NT2/D1 (cell line): ENCODE results near the gene TAGAP.
A peak's percentile ranks its signal among the peaks of the same experiment; 100 is the strongest.
"Not testable (repeated sequence)": the region's sequence is repeated elsewhere in the genome, so short reads cannot be mapped to it uniquely, and the experiment has no call there.

Experiments used
- DNase-seq: peaks from one replicate; pipeline ENCODE4 v3.0.0-alpha.2; 2011; ENCODE audit warnings: low read depth, low spot score
- H3K27me3 ChIP-seq: 2 replicates; pipeline ENCODE4 v1.6.0; 2011; ENCODE audit warnings: mild to moderate bottlenecking; ENCODE audit not compliant: insufficient read length, insufficient read depth
- H3K36me3 ChIP-seq: 2 replicates; pipeline ENCODE4 v1.6.1; 2011; ENCODE audit warnings: mild to moderate bottlenecking, low read length, mixed read lengths; ENCODE audit not compliant: insufficient read depth, insufficient read length
- H3K4me1 ChIP-seq: 2 replicates; pipeline ENCODE4 v1.5.1; 2011; ENCODE audit not compliant: insufficient read depth, insufficient read length
- H3K4me3 ChIP-seq: 2 replicates; pipeline ENCODE4 v1.5.1; 2011; ENCODE audit warnings: low read depth; ENCODE audit not compliant: insufficient read length
- H3K9ac ChIP-seq: 2 replicates; pipeline ENCODE4 v1.6.0; 2011; ENCODE audit warnings: low read depth; ENCODE audit not compliant: insufficient read length
- H3K9me3 ChIP-seq: 2 replicates; pipeline ENCODE4 v1.5.1; 2011; ENCODE audit warnings: mild to moderate bottlenecking, low read length; ENCODE audit not compliant: insufficient read depth
- SUZ12 ChIP-seq: IDR thresholded peaks from 2 replicates; pipeline ENCODE4 v1.6.1; 2011; ENCODE audit not compliant: insufficient read length, insufficient read depth; ENCODE audit errors: extremely low read depth
- YY1 ChIP-seq: IDR thresholded peaks from 2 replicates; pipeline ENCODE4 v1.6.1; 2011; ENCODE audit not compliant: insufficient read length, insufficient read depth
- ZNF274 ChIP-seq: IDR thresholded peaks from 2 replicates; pipeline ENCODE4 v1.6.1; 2011; ENCODE audit warnings: mild to moderate bottlenecking, low read depth, low read length

Gene TAGAP

GRCh38 chr6:159042003-159042825 lies 2.6 kb downstream of the TAGAP start:
- no peaks in the 10 kb centered on the region for H3K4me1 ChIP-seq
- H3K4me3 ChIP-seq = no peak overlapping the region
- TF ChIP-seq SUZ12 (no peak), ZNF274 (no peak), YY1 (no peak)
- H3K9ac ChIP-seq = no peak overlapping the region
- H3K36me3 ChIP-seq = no peaks in the 10 kb centered on the region
- no peaks in the 10 kb centered on the region for H3K27me3 ChIP-seq
- peak; percentile 54 for DNase-seq
- no peaks in the 10 kb centered on the region for H3K9me3 ChIP-seq

- Histone ChIP-seq H3K4me1 (no peaks in the 10 kb centered on the region), H3K9ac (no peak overlapping the region), H3K36me3 (no peaks in the 10 kb centered on the region), H3K27me3 (no peaks in the 10 kb centered on the region), H3K4me3 (no peak overlapping the region), H3K9me3 (no peaks in the 10 kb centered on the region)
- TF ChIP-seq SUZ12 (no peak), YY1 (no peak), ZNF274 (no peak)
- no peak for DNase-seq
Observed at GRCh38 chr6:159041181-159041580, 3.6 kb downstream of the TAGAP start.

GRCh38 chr6:159039885-159040258 lies 4.9 kb downstream of the TAGAP start:
- Histone ChIP-seq H3K9me3 (no peaks in the 10 kb centered on the region), H3K4me1 (no peaks in the 10 kb centered on the region), H3K4me3 (no peak overlapping the region), H3K27me3 (no peaks in the 10 kb centered on the region), H3K36me3 (no peaks in the 10 kb centered on the region), H3K9ac (no peak overlapping the region)
- DNase-seq = no peak
- TF ChIP-seq YY1 = no peak
- TF ChIP-seq ZNF274 = no peak
- no peak for TF ChIP-seq SUZ12

GRCh38 chr6:159038914-159039884 lies 5.6 kb downstream of the TAGAP start:
- Histone ChIP-seq H3K9me3 (no peaks in the 10 kb centered on the region), H3K36me3 (no peaks in the 10 kb centered on the region), H3K4me3 (no peak overlapping the region), H3K9ac (no peak overlapping the region), H3K27me3 (no peaks in the 10 kb centered on the region), H3K4me1 (no peaks in the 10 kb centered on the region)
- no peak for DNase-seq
- TF ChIP-seq YY1 (no peak), ZNF274 (no peak), SUZ12 (no peak)

GRCh38 chr6:159038318-159038717 lies 6.5 kb downstream of the TAGAP start:
- not testable (repeated sequence) for H3K9ac ChIP-seq

GRCh38 chr6:159037756-159038290 lies 7.0 kb downstream of the TAGAP start:
- H3K36me3 ChIP-seq = no peaks in the 10 kb centered on the region
- H3K9me3 ChIP-seq = no peaks in the 10 kb centered on the region
- no peak overlapping the region for H3K4me3 ChIP-seq
- no peaks in the 10 kb centered on the region for H3K27me3 ChIP-seq
- no peak for DNase-seq
- TF ChIP-seq SUZ12 (no peak), ZNF274 (no peak), YY1 (no peak)
- no peak overlapping the region for H3K9ac ChIP-seq
- H3K4me1 ChIP-seq = no peaks in the 10 kb centered on the region

More at GRCh38 chr6:159038318-159038717, 6.5 kb downstream of the TAGAP start:
- not testable (repeated sequence) for DNase-seq, H3K36me3 ChIP-seq, H3K4me1 ChIP-seq, H3K27me3 ChIP-seq, H3K9me3 ChIP-seq, H3K4me3 ChIP-seq

- Histone ChIP-seq H3K36me3 (no peaks in the 10 kb centered on the region), H3K4me3 (no peak overlapping the region), H3K9ac (no peak overlapping the region), H3K9me3 (no peaks in the 10 kb centered on the region), H3K27me3 (no peaks in the 10 kb centered on the region), H3K4me1 (no peaks in the 10 kb centered on the region)
- TF ChIP-seq YY1 (no peak), SUZ12 (no peak), ZNF274 (no peak)
- no peak for DNase-seq
Observed at GRCh38 chr6:159036673-159037072, 8.1 kb downstream of the TAGAP start.
